ENCODE data around the gene WDR70.
A peak's percentile ranks its signal among the peaks of the same experiment; 100 is the strongest.
"Not testable (repeated sequence)": the region's sequence is repeated elsewhere in the genome, so short reads cannot be mapped to it uniquely, and the experiment has no call there.

WDR70 gene

GRCh38 chr5:37379100-37379628 lies at the start of gene WDR70:
Gene WDR70, plus strand, starts transcription at chr5:37379318. Its CDS starts 50 bp downstream, at chr5:37379368.
- peak; percentile 40 to 67 (median 52) for DNase-seq

- DNase-seq: not testable (repeated sequence)
Measured at GRCh38 chr5:37334754-37335153, 44.4 kb upstream of the WDR70 start.

- DNase-seq: not testable (repeated sequence)
Measured at GRCh38 chr5:37342741-37343140, 36.4 kb upstream of the WDR70 start.

GRCh38 chr5:37355161-37355560 lies 24.0 kb upstream of the WDR70 start:
- DNase-seq: no peak

GRCh38 chr5:37370550-37370863 lies 8.6 kb upstream of the WDR70 start:
- no peak for DNase-seq

GRCh38 chr5:37370864-37371726 lies 8.0 kb upstream of the WDR70 start, which contains the start of gene NUP155:
Gene NUP155, minus strand, starts transcription at chr5:37371106. Its CDS starts 129 bp downstream, at chr5:37370977.
- peak; percentile 72 to 79 (median 76) for DNase-seq

- no peak for DNase-seq
Measured at GRCh38 chr5:37375091-37375490, 4.0 kb upstream of the WDR70 start.

- DNase-seq: not testable (repeated sequence)
Measured at GRCh38 chr5:37378066-37378465, 1.1 kb upstream of the WDR70 start.

GRCh38 chr5:37391591-37391990 lies 12.5 kb downstream of the WDR70 start:
- no peak for DNase-seq

- no peak for DNase-seq
Measured at GRCh38 chr5:37396352-37396751, 17.2 kb downstream of the WDR70 start.

- no peak for DNase-seq
Measured at GRCh38 chr5:37400501-37400900, 21.4 kb downstream of the WDR70 start.

GRCh38 chr5:37412515-37412914 lies 33.4 kb downstream of the WDR70 start:
- DNase-seq: no peak

GRCh38 chr5:37415456-37415855 lies 36.3 kb downstream of the WDR70 start:
- DNase-seq: not testable (repeated sequence)

- DNase-seq: no peak
Measured at GRCh38 chr5:37417347-37417746, 38.2 kb downstream of the WDR70 start.

- no peak for DNase-seq
Measured at GRCh38 chr5:37424441-37424840, 45.3 kb downstream of the WDR70 start.

- DNase-seq: no peak
Measured at GRCh38 chr5:37428044-37428443, 48.9 kb downstream of the WDR70 start.

- no peak for DNase-seq
Measured at GRCh38 chr5:37435261-37435660, 56.1 kb downstream of the WDR70 start.

GRCh38 chr5:37436146-37436934 lies 57.2 kb downstream of the WDR70 start:
- DNase-seq: no peak

GRCh38 chr5:37437711-37438110 lies 58.6 kb downstream of the WDR70 start:
- no peak for DNase-seq

GRCh38 chr5:37445783-37446182 lies 66.7 kb downstream of the WDR70 start:
- not testable (repeated sequence) for DNase-seq

- no peak for DNase-seq
Measured at GRCh38 chr5:37448941-37449340, 69.8 kb downstream of the WDR70 start.

GRCh38 chr5:37451991-37452390 lies 72.9 kb downstream of the WDR70 start:
- DNase-seq: not testable (repeated sequence)

- DNase-seq: not testable (repeated sequence)
Measured at GRCh38 chr5:37453252-37453651, 74.1 kb downstream of the WDR70 start.

Measured in activated CD4-positive, CD25-positive, alpha-beta regulatory T cell (primary cell).